SK-N-SH treated with all-trans-retinoic acid at 6 μM for 48 hours (cell line): ENCODE results near the gene CNTNAP2.

ENCODE experiments used
- ATAC-seq: fragments of 200-7000 bp; cut with Tn5 transposase; 3 replicates; pipeline ENCODE4 v1.9.1; 2020; ENCODE audit warnings: mild to moderate bottlenecking, moderate library complexity
- BACH2 ChIP-seq: fragments of 250-450 bp; sonication (Bioruptor Pico); IDR thresholded peaks from 2 replicates; pipeline ENCODE4 v1.9.0; 2021; ENCODE audit warnings: mild to moderate bottlenecking, borderline replicate concordance
- CREB5 ChIP-seq: fragments of 250-450 bp; sonication (Bioruptor Pico); IDR thresholded peaks from 2 replicates; pipeline ENCODE4 v1.5.1; 2020; ENCODE audit warnings: low read depth, mild to moderate bottlenecking, moderate library complexity
- CSDC2 ChIP-seq: fragments of 250-450 bp; sonication (Bioruptor Pico); IDR thresholded peaks from 2 replicates; pipeline ENCODE4 v1.5.0; 2020; ENCODE audit warnings: mild to moderate bottlenecking, moderate library complexity
- ESRRG ChIP-seq: fragments of 250-450 bp; sonication (Bioruptor Pico); IDR thresholded peaks from 2 replicates; pipeline ENCODE4 v1.6.1; 2021; ENCODE audit warnings: mild to moderate bottlenecking
- GLIS3 ChIP-seq: fragments of 250-450 bp; sonication (Bioruptor Pico); IDR thresholded peaks from 2 replicates; pipeline ENCODE4 v1.5.0; 2020; ENCODE audit warnings: mild to moderate bottlenecking, moderate library complexity
- ISL1 ChIP-seq: fragments of 250-450 bp; sonication (Bioruptor Pico); IDR thresholded peaks from 2 replicates; pipeline ENCODE4 v2.1.2; 2022; ENCODE audit warnings: mild to moderate bottlenecking, moderate library complexity
- OSR1 ChIP-seq: fragments of 250-450 bp; sonication (Bioruptor Pico); IDR thresholded peaks from 2 replicates; pipeline ENCODE4 v1.8.0; 2022; ENCODE audit warnings: moderate library complexity, mild to moderate bottlenecking, inconsistent platforms
- PPARA ChIP-seq: fragments of 250-450 bp; sonication (Bioruptor Pico); IDR thresholded peaks from 2 replicates; pipeline ENCODE4 v1.5.0; 2020; ENCODE audit warnings: mild to moderate bottlenecking, borderline replicate concordance
- RARB ChIP-seq: fragments of 250-450 bp; sonication (Bioruptor Pico); IDR thresholded peaks from 2 replicates; pipeline ENCODE4 v1.8.0; 2021; ENCODE audit warnings: mild to moderate bottlenecking, moderate library complexity
- TCF4 ChIP-seq: fragments of 250-450 bp; sonication (Bioruptor Pico); IDR thresholded peaks from 2 replicates; pipeline ENCODE4 v1.8.0; 2021; ENCODE audit warnings: mild to moderate bottlenecking, moderate library complexity, borderline replicate concordance
- TOX ChIP-seq: fragments of 250-450 bp; sonication (Bioruptor Pico); IDR thresholded peaks from 2 replicates; pipeline ENCODE4 v1.8.0; 2021; ENCODE audit warnings: mild to moderate bottlenecking, moderate library complexity, borderline replicate concordance
- TSHZ2 ChIP-seq: fragments of 250-450 bp; sonication (Bioruptor Pico); IDR thresholded peaks from 2 replicates; pipeline ENCODE4 v1.5.0; 2020; ENCODE audit warnings: mild to moderate bottlenecking, moderate library complexity
- ZC3H10 ChIP-seq: fragments of 250-450 bp; sonication (Bioruptor Pico); IDR thresholded peaks from 2 replicates; pipeline ENCODE4 v1.5.1; 2021; ENCODE audit warnings: mild to moderate bottlenecking, moderate library complexity
- ZFP3 ChIP-seq: fragments of 250-450 bp; sonication (Bioruptor Pico); IDR thresholded peaks from 2 replicates; pipeline ENCODE4 v1.5.0; 2020; ENCODE audit warnings: mild to moderate bottlenecking, moderate library complexity
- ZFP30 ChIP-seq: fragments of 450-650 bp; formaldehyde crosslinking; IDR thresholded peaks from 2 replicates; pipeline ENCODE4 v1.5.0; 2022; ENCODE audit warnings: mild to moderate bottlenecking, moderate library complexity
- ZNF565 ChIP-seq: fragments of 450-650 bp; formaldehyde crosslinking; conservative IDR thresholded peaks from 2 replicates; pipeline ENCODE4 v1.5.0; 2020; ENCODE audit warnings: low read depth, mild to moderate bottlenecking, moderate library complexity
- TF ChIP-seq, protein P1 (sequence below): fragments of 250-450 bp; sonication (Bioruptor Pico); IDR thresholded peaks from 2 replicates; pipeline ENCODE4 v1.8.0; 2021; ENCODE audit warnings: low read depth, mild to moderate bottlenecking, moderate library complexity, borderline replicate concordance
- TF ChIP-seq, protein P2 (sequence below): fragments of 250-450 bp; sonication (Bioruptor Pico); IDR thresholded peaks from 2 replicates; pipeline ENCODE4 v1.8.0; 2020; ENCODE audit warnings: mild to moderate bottlenecking, moderate library complexity, borderline replicate concordance

Gene CNTNAP2

DNA sequence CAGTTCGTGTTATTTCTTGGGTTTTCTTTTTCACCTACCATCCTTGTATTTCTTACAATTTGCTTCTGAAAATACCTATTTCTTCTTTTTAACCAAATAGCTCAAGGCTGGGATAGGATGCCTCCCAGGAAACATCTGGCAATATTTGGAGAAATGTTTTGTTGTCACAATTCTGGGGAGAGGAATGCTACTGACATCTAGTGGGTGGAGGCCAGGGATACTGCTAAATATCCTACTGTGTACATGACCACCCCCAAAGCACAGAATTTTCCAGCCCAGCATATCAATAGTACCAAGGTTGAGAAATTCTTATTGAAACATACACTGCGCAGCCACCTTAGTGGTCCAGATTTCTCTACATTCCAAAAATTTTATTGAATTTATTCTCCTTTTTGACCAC lies 55.5 kb downstream of the CNTNAP2 start (continued):
- TF ChIP-seq OSR1 (no peak), ISL1 (CRISPR knock-in tag) (no peak), CREB5 (no peak), ZFP30 (CRISPR knock-in tag) (no peak)
- TF ChIP-seq, protein P1, sequence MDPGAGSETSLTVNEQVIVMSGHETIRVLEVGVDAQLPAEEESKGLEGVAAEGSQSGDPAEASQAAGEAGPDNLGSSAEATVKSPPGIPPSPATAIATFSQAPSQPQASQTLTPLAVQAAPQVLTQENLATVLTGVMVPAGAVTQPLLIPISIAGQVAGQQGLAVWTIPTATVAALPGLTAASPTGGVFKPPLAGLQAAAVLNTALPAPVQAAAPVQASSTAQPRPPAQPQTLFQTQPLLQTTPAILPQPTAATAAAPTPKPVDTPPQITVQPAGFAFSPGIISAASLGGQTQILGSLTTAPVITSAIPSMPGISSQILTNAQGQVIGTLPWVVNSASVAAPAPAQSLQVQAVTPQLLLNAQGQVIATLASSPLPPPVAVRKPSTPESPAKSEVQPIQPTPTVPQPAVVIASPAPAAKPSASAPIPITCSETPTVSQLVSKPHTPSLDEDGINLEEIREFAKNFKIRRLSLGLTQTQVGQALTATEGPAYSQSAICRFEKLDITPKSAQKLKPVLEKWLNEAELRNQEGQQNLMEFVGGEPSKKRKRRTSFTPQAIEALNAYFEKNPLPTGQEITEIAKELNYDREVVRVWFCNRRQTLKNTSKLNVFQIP (CRISPR knock-in tag): no peak

- no peak for TF ChIP-seq RARB
- TF ChIP-seq PPARA: no peak
- no peak for TF ChIP-seq TSHZ2 (CRISPR knock-in tag)
- no peak for TF ChIP-seq ZNF565 (CRISPR knock-in tag)
- TF ChIP-seq CSDC2 (CRISPR knock-in tag): no peak
- TF ChIP-seq BACH2 (CRISPR knock-in tag): no peak
- TF ChIP-seq, protein P2, sequence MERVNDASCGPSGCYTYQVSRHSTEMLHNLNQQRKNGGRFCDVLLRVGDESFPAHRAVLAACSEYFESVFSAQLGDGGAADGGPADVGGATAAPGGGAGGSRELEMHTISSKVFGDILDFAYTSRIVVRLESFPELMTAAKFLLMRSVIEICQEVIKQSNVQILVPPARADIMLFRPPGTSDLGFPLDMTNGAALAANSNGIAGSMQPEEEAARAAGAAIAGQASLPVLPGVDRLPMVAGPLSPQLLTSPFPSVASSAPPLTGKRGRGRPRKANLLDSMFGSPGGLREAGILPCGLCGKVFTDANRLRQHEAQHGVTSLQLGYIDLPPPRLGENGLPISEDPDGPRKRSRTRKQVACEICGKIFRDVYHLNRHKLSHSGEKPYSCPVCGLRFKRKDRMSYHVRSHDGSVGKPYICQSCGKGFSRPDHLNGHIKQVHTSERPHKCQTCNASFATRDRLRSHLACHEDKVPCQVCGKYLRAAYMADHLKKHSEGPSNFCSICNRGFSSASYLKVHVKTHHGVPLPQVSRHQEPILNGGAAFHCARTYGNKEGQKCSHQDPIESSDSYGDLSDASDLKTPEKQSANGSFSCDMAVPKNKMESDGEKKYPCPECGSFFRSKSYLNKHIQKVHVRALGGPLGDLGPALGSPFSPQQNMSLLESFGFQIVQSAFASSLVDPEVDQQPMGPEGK: no peak
- no peak for TF ChIP-seq ZFP30 (CRISPR knock-in tag)
- no peak for TF ChIP-seq ZFP3 (CRISPR knock-in tag)
- TF ChIP-seq ZC3H10 (CRISPR knock-in tag): no peak
- no peak for TF ChIP-seq ESRRG
Observed at GRCh38 chr7:146175716-146176115, 59.1 kb downstream of the CNTNAP2 start.

DNA sequence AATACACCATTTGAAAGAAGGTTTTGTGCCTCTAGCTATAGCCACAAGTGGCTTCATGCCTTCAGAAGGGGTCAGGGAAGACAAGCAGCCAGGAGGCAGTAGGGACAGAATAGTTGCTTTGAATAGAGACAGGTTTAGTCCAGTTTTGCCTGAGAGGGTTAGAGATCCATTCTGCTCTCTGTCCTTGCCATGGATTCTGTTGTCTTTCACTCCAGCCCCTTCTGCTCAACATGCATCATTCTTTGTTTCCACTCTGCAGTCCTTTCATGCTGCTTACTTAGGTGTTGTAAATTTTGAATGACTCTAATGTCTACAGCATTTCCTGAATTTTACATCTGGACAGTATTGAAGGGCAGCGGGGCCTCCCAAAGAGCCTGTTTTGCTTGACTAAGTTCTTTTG lies 60.3 kb downstream of the CNTNAP2 start:
- ATAC-seq: no peak

More at GRCh38 chr7:146175716-146176115, 59.1 kb downstream of the CNTNAP2 start:
- ATAC-seq: no peak

More for the DNA sequence above, 60.3 kb downstream of the CNTNAP2 start:
- TF ChIP-seq TSHZ2 (CRISPR knock-in tag) (no peak), GLIS3 (CRISPR knock-in tag) (no peak), CSDC2 (CRISPR knock-in tag) (no peak), TCF4 (CRISPR knock-in tag) (no peak), TOX (no peak)
- TF ChIP-seq, protein P1 (CRISPR knock-in tag): no peak
- TF ChIP-seq, all 23 proteins: peak for 0
